ENCODE results near the gene MAPK8IP2. TPM values are rescaled to one million over a fixed set of nuclear protein-coding genes. Genes with fewer than 3 reads are reported as not detected.

MAPK8IP2 gene
- total and polyA plus RNA-seq, 3 donors from 2014 or later, result 12.7 to 36.9 (median 34.9) TPM

Other genes with a start within 250 kb of the MAPK8IP2 start
- gene SBF1, start 125.8 kb upstream of the MAPK8IP2 start, total RNA-seq, result 100 to 1,000 TPM; 201 to 208 TPM
- gene SBF1, start 125.8 kb upstream of the MAPK8IP2 start, polyA plus RNA-seq (ENCODE audit: insufficient read depth, low read depth, low replicate concordance), result 239 TPM
- 1 to 10 TPM; 1.0 to 1.9 TPM for gene ADM2, start 119.2 kb upstream of the MAPK8IP2 start, total RNA-seq
- gene ADM2, start 119.2 kb upstream of the MAPK8IP2 start, polyA plus RNA-seq (ENCODE audit: insufficient read depth, low read depth, low replicate concordance), result 0.99 TPM
- gene MIOX, start 113.9 kb upstream of the MAPK8IP2 start, total RNA-seq, result under 1 TPM; 0.24 to 0.25 TPM
- not detected for gene MIOX, start 113.9 kb upstream of the MAPK8IP2 start, polyA plus RNA-seq (ENCODE audit: insufficient read depth, low read depth, low replicate concordance)
- 100 to 1,000 TPM in 1 of 2 donors, 10 to 100 TPM in 1; 95.4 to 109 TPM for gene LMF2, start 93.1 kb upstream of the MAPK8IP2 start, total RNA-seq
- 59.7 TPM for gene LMF2, start 93.1 kb upstream of the MAPK8IP2 start, polyA plus RNA-seq (ENCODE audit: insufficient read depth, low read depth, low replicate concordance)
- 10 to 100 TPM; 88.5 to 89.2 TPM for gene NCAPH2, start 92.6 kb upstream of the MAPK8IP2 start, total RNA-seq
- gene NCAPH2, start 92.6 kb upstream of the MAPK8IP2 start, polyA plus RNA-seq (ENCODE audit: insufficient read depth, low read depth, low replicate concordance), result 67.4 TPM
- gene SCO2, start 75.2 kb upstream of the MAPK8IP2 start, total RNA-seq, result 1 to 10 TPM; 4.1 to 4.8 TPM
- 1.8 TPM for gene SCO2, start 75.2 kb upstream of the MAPK8IP2 start, polyA plus RNA-seq (ENCODE audit: insufficient read depth, low read depth, low replicate concordance)
- 10 to 100 TPM; 12.5 to 15.4 TPM for gene TYMP, start 70.8 kb upstream of the MAPK8IP2 start, total RNA-seq
- 25.9 TPM for gene TYMP, start 70.8 kb upstream of the MAPK8IP2 start, polyA plus RNA-seq (ENCODE audit: insufficient read depth, low read depth, low replicate concordance)
- under 1 TPM; 0.24 to 0.93 TPM for gene KLHDC7B, start 54.9 kb upstream of the MAPK8IP2 start, total RNA-seq
- 0.51 TPM for gene KLHDC7B, start 54.9 kb upstream of the MAPK8IP2 start, polyA plus RNA-seq (ENCODE audit: insufficient read depth, low read depth, low replicate concordance)
- gene SYCE3, start 37.9 kb upstream of the MAPK8IP2 start, total RNA-seq, result 10 to 100 TPM; 40.4 to 71.9 TPM
- gene SYCE3, start 37.9 kb upstream of the MAPK8IP2 start, polyA plus RNA-seq (ENCODE audit: insufficient read depth, low read depth, low replicate concordance), result 183 TPM
- gene CPT1B, start 22.4 kb upstream of the MAPK8IP2 start, total RNA-seq, result 100 to 1,000 TPM; 103 to 123 TPM
- 224 TPM for gene CPT1B, start 22.4 kb upstream of the MAPK8IP2 start, polyA plus RNA-seq (ENCODE audit: insufficient read depth, low read depth, low replicate concordance)
- gene CHKB, start 17.9 kb upstream of the MAPK8IP2 start, total RNA-seq, result 10 to 100 TPM; 89.6 to 98.9 TPM
- gene CHKB, start 17.9 kb upstream of the MAPK8IP2 start, polyA plus RNA-seq (ENCODE audit: insufficient read depth, low read depth, low replicate concordance), result 88.4 TPM
- 10 to 100 TPM; 60.9 to 73.5 TPM for gene ARSA, start 27.4 kb downstream of the MAPK8IP2 start, total RNA-seq
- 95.9 TPM for gene ARSA, start 27.4 kb downstream of the MAPK8IP2 start, polyA plus RNA-seq (ENCODE audit: insufficient read depth, low read depth, low replicate concordance)
- 10 to 100 TPM; 11.4 to 16.0 TPM for gene SHANK3, start 72.0 kb downstream of the MAPK8IP2 start, total RNA-seq
- gene SHANK3, start 72.0 kb downstream of the MAPK8IP2 start, polyA plus RNA-seq (ENCODE audit: insufficient read depth, low read depth, low replicate concordance), result 6.3 TPM
- gene ACR, start 137.4 kb downstream of the MAPK8IP2 start, total RNA-seq, result 10 to 100 TPM; 49.5 to 88.7 TPM
- gene ACR, start 137.4 kb downstream of the MAPK8IP2 start, polyA plus RNA-seq (ENCODE audit: insufficient read depth, low read depth, low replicate concordance), result 181 TPM
- 10 to 100 TPM; 39.6 to 49.8 TPM for gene RABL2B, start 182.8 kb downstream of the MAPK8IP2 start, total RNA-seq
- gene RABL2B, start 182.8 kb downstream of the MAPK8IP2 start, polyA plus RNA-seq (ENCODE audit: insufficient read depth, low read depth, low replicate concordance), result 51.6 TPM